ENCODE measurements around the gene MRPS18B. TPM values are rescaled to one million over a fixed set of nuclear protein-coding genes. Genes with fewer than 3 reads are reported as not detected.

The MRPS18B gene
- total and polyA plus RNA-seq, 2 of the 13 experiments (the other 11 are each of a cell fraction or from before 2014, with no cell fraction given): 125 to 131 TPM

DNA sequence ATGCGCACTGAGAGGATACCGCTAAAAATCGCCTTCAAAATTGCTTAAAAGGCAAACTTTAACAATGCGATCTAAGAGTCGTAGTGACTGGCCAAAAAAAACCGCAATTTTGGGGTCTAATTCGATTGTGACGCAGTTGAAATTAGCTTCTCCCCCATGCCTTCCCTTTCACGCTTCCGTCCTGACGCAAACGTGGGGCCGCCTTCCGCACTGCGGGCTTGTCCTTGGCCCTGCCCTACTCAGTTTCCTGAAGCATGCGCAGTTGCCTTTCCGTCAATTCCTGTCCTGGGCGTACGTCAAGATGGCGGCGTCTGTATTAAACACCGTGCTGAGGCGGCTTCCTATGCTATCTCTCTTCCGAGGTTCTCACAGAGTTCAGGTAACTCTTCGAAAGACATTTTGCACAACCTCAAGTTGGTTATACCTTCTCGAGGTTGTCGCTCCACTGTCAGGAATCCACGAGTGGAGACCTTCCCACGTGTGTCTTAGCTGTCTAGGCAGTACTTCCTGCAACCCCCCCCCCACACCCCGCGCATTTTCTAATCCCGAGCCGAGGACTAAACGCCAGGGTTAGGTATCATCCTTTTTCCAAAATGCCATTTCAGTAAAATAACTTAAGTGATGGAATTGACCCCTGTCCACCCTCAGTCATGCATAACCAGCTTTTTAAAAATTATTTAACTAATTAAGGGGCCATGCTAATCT lies at the start of gene MRPS18B (continued):
- TF ChIP-seq, protein P1, sequence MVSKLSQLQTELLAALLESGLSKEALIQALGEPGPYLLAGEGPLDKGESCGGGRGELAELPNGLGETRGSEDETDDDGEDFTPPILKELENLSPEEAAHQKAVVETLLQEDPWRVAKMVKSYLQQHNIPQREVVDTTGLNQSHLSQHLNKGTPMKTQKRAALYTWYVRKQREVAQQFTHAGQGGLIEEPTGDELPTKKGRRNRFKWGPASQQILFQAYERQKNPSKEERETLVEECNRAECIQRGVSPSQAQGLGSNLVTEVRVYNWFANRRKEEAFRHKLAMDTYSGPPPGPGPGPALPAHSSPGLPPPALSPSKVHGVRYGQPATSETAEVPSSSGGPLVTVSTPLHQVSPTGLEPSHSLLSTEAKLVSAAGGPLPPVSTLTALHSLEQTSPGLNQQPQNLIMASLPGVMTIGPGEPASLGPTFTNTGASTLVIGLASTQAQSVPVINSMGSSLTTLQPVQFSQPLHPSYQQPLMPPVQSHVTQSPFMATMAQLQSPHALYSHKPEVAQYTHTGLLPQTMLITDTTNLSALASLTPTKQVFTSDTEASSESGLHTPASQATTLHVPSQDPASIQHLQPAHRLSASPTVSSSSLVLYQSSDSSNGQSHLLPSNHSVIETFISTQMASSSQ (IDR thresholded peaks at IDR 0.05; ENCODE audit: low read depth): no peak
- TF ChIP-seq, protein P1 (CRISPR knock-in tag; IDR thresholded peaks at IDR 0.05; ENCODE audit: borderline replicate concordance): no peak
- TF ChIP-seq ZNF816 (CRISPR knock-in tag; IDR thresholded peaks at IDR 0.05; ENCODE audit: borderline replicate concordance): no peak
- no peak for TF ChIP-seq IKZF1 (IDR thresholded peaks at IDR 0.05)
- no peak for TF ChIP-seq ZZZ3 (CRISPR knock-in tag; IDR thresholded peaks at IDR 0.05; ENCODE audit: borderline replicate concordance)
- no peak for TF ChIP-seq ZNF33B (CRISPR knock-in tag; IDR thresholded peaks at IDR 0.05)
- peak; percentile 54 for TF ChIP-seq XRCC5 (optimal IDR thresholded peaks at IDR 0.05; ENCODE audit: low read length)
- TF ChIP-seq JARID2 (CRISPR knock-in tag; IDR thresholded peaks at IDR 0.05; ENCODE audit: insufficient replicate concordance): peak; percentile 83
- TF ChIP-seq, protein P2, sequence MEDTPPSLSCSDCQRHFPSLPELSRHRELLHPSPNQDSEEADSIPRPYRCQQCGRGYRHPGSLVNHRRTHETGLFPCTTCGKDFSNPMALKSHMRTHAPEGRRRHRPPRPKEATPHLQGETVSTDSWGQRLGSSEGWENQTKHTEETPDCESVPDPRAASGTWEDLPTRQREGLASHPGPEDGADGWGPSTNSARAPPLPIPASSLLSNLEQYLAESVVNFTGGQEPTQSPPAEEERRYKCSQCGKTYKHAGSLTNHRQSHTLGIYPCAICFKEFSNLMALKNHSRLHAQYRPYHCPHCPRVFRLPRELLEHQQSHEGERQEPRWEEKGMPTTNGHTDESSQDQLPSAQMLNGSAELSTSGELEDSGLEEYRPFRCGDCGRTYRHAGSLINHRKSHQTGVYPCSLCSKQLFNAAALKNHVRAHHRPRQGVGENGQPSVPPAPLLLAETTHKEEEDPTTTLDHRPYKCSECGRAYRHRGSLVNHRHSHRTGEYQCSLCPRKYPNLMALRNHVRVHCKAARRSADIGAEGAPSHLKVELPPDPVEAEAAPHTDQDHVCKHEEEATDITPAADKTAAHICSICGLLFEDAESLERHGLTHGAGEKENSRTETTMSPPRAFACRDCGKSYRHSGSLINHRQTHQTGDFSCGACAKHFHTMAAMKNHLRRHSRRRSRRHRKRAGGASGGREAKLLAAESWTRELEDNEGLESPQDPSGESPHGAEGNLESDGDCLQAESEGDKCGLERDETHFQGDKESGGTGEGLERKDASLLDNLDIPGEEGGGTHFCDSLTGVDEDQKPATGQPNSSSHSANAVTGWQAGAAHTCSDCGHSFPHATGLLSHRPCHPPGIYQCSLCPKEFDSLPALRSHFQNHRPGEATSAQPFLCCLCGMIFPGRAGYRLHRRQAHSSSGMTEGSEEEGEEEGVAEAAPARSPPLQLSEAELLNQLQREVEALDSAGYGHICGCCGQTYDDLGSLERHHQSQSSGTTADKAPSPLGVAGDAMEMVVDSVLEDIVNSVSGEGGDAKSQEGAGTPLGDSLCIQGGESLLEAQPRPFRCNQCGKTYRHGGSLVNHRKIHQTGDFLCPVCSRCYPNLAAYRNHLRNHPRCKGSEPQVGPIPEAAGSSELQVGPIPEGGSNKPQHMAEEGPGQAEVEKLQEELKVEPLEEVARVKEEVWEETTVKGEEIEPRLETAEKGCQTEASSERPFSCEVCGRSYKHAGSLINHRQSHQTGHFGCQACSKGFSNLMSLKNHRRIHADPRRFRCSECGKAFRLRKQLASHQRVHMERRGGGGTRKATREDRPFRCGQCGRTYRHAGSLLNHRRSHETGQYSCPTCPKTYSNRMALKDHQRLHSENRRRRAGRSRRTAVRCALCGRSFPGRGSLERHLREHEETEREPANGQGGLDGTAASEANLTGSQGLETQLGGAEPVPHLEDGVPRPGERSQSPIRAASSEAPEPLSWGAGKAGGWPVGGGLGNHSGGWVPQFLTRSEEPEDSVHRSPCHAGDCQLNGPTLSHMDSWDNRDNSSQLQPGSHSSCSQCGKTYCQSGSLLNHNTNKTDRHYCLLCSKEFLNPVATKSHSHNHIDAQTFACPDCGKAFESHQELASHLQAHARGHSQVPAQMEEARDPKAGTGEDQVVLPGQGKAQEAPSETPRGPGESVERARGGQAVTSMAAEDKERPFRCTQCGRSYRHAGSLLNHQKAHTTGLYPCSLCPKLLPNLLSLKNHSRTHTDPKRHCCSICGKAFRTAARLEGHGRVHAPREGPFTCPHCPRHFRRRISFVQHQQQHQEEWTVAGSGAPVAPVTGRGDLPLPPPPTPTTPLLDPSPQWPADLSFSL (CRISPR knock-in tag; IDR thresholded peaks at IDR 0.05): no peak
- TF ChIP-seq SRSF1 (optimal IDR thresholded peaks at IDR 0.05; ENCODE audit: low read depth, low read length): peak; percentile 61
- TF ChIP-seq, protein P3, sequence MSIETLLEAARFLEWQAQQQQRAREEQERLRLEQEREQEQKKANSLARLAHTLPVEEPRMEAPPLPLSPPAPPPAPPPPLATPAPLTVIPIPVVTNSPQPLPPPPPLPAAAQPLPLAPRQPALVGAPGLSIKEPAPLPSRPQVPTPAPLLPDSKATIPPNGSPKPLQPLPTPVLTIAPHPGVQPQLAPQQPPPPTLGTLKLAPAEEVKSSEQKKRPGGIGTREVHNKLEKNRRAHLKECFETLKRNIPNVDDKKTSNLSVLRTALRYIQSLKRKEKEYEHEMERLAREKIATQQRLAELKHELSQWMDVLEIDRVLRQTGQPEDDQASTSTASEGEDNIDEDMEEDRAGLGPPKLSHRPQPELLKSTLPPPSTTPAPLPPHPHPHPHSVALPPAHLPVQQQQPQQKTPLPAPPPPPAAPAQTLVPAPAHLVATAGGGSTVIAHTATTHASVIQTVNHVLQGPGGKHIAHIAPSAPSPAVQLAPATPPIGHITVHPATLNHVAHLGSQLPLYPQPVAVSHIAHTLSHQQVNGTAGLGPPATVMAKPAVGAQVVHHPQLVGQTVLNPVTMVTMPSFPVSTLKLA (IDR thresholded peaks at IDR 0.05): peak; percentile 78
- TF ChIP-seq MIER3 (CRISPR knock-in tag; IDR thresholded peaks at IDR 0.05; ENCODE audit: borderline replicate concordance): no peak
- TF ChIP-seq, protein P4, sequence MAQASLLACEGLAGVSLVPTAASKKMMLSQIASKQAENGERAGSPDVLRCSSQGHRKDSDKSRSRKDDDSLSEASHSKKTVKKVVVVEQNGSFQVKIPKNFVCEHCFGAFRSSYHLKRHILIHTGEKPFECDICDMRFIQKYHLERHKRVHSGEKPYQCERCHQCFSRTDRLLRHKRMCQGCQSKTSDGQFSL (CRISPR knock-in tag; IDR thresholded peaks at IDR 0.05): peak; percentile 99

All from HepG2 (cell line).